SJSA1 (cell line): ENCODE results near the gene SASH3. TPM values are rescaled to one million over a fixed set of nuclear protein-coding genes. Genes with fewer than 3 reads are reported as not detected.

Source experiments
- DNase-seq, 2 experiments: peaks; one replicate each; pipeline ENCODE4 v3.0.0-alpha.2; 2015 to 2020; ENCODE audit warnings: low spot score in 2 of 2, low read depth in 1 of 2
- H3K27ac ChIP-seq: fragments of 250-450 bp; sonication (Bioruptor Pico); 2 replicates; pipeline ENCODE4 v1.5.1; 2020; ENCODE audit warnings: mild to moderate bottlenecking, moderate library complexity
- H3K27me3 ChIP-seq: fragments of 250-450 bp; sonication (Bioruptor Pico); replicated peaks from 2 replicates; pipeline ENCODE4 v1.5.1; 2020; ENCODE audit warnings: mild to moderate bottlenecking, moderate library complexity
- H3K36me3 ChIP-seq: fragments of 250-450 bp; sonication (Bioruptor Pico); 2 replicates; pipeline ENCODE4 v1.5.1; 2020; ENCODE audit warnings: mild to moderate bottlenecking
- H3K4me1 ChIP-seq: fragments of 250-450 bp; sonication (Bioruptor Pico); replicated peaks from 2 replicates; pipeline ENCODE4 v1.6.1; 2021; ENCODE audit warnings: mild to moderate bottlenecking
- H3K4me3 ChIP-seq: fragments of 250-450 bp; sonication (Bioruptor Pico); 2 replicates; pipeline ENCODE4 v1.5.1; 2020; ENCODE audit warnings: mild to moderate bottlenecking
- H3K9me3 ChIP-seq: fragments of 250-450 bp; sonication (Bioruptor Pico); replicated peaks from 2 replicates; pipeline ENCODE4 v1.5.1; 2020; ENCODE audit warnings: mild to moderate bottlenecking
- total RNA-seq: library from RNA; depleted of rRNA; stranded (reverse); fragments of >200 nt; shearing (Covaris generic); gene quantifications from 2 replicates; pipeline ENCODE4 v1.2.3, GENCODE V29; 2014

The SASH3 gene
- total RNA-seq, 1 experiment from 2014 or later = not detected

GRCh38 chrX:129747533-129747932 is 32.2 kb upstream of the SASH3 start:
- DNase-seq = no peak
- Histone ChIP-seq H3K4me3 (no peak overlapping the region), H3K27me3 (no peaks in the 10 kb centered on the region), H3K9me3 (no peaks in the 10 kb centered on the region), H3K4me1 (no peaks in the 10 kb centered on the region; the same call in 1 of the 2 replicates), H3K36me3 (no peaks in the 10 kb centered on the region), H3K27ac (no peak overlapping the region)

- no peak overlapping the region for H3K4me3 ChIP-seq
- H3K27me3 ChIP-seq = no peaks in the 10 kb centered on the region
- H3K4me1 ChIP-seq = no peaks in the 10 kb centered on the region
- no peaks in the 10 kb centered on the region for H3K36me3 ChIP-seq
- H3K27ac ChIP-seq = no peak overlapping the region
- no peak for DNase-seq
- no peaks in the 10 kb centered on the region for H3K9me3 ChIP-seq
These were observed 31.4 kb upstream of the SASH3 start for GRCh38 chrX:129748305-129748704.

GRCh38 chrX:129749069-129749468 is 30.7 kb upstream of the SASH3 start:
- Histone ChIP-seq H3K36me3 (no peaks in the 10 kb centered on the region), H3K9me3 (no peaks in the 10 kb centered on the region), H3K27ac (no peak overlapping the region), H3K4me1 (no peaks in the 10 kb centered on the region), H3K4me3 (no peak overlapping the region), H3K27me3 (no peaks in the 10 kb centered on the region)
- DNase-seq = no peak

- H3K9me3 ChIP-seq = no peaks in the 10 kb centered on the region
- H3K4me1 ChIP-seq = no peaks in the 10 kb centered on the region
- DNase-seq = no peak
These were observed 28.8 kb upstream of the SASH3 start for GRCh38 chrX:129750971-129751370.

GRCh38 chrX:129754056-129755024 is 25.4 kb upstream of the SASH3 start:
- Histone ChIP-seq H3K36me3 (no peaks in the 10 kb centered on the region), H3K4me3 (no peak overlapping the region), H3K27me3 (no peaks in the 10 kb centered on the region), H3K4me1 (peaks cover 4% of the 10 kb centered on the region), H3K9me3 (no peaks in the 10 kb centered on the region), H3K27ac (no peak overlapping the region)
- DNase-seq = no peak

More at GRCh38 chrX:129750971-129751370, 28.8 kb upstream of the SASH3 start:
- Histone ChIP-seq H3K27ac (no peak overlapping the region), H3K36me3 (no peaks in the 10 kb centered on the region), H3K4me3 (no peak overlapping the region), H3K27me3 (no peaks in the 10 kb centered on the region)

- Histone ChIP-seq H3K27me3 (no peaks in the 10 kb centered on the region), H3K27ac (no peak overlapping the region)
These were observed 23.7 kb upstream of the SASH3 start for GRCh38 chrX:129755779-129756650.

GRCh38 chrX:129759576-129760061 is 20.1 kb upstream of the SASH3 start:
- peak; percentile 62 to 64 for DNase-seq
- no peaks in the 10 kb centered on the region for H3K27me3 ChIP-seq
- no peaks in the 10 kb centered on the region for H3K36me3 ChIP-seq
- H3K27ac ChIP-seq = 0 out of 2 replicates have a peak overlapping the region, but pooled peaks have one; percentile 19
- peaks cover 14% of the 10 kb centered on the region for H3K4me1 ChIP-seq
- no peak overlapping the region for H3K4me3 ChIP-seq
- H3K9me3 ChIP-seq = no peaks in the 10 kb centered on the region

More at GRCh38 chrX:129755779-129756650, 23.7 kb upstream of the SASH3 start:
- no peaks in the 10 kb centered on the region for H3K36me3 ChIP-seq
- no peak overlapping the region for H3K4me3 ChIP-seq
- peaks cover 14% of the 10 kb centered on the region for H3K4me1 ChIP-seq
- no peak for DNase-seq
- no peaks in the 10 kb centered on the region for H3K9me3 ChIP-seq

- H3K27ac ChIP-seq = peak overlapping the region; percentile 11; the same call in 1 of the 2 replicates
- no peaks in the 10 kb centered on the region for H3K9me3 ChIP-seq
- no peak overlapping the region for H3K4me3 ChIP-seq
- no peaks in the 10 kb centered on the region for H3K27me3 ChIP-seq
- no peak for DNase-seq
- H3K4me1 ChIP-seq = peaks cover 14% of the 10 kb centered on the region
- no peaks in the 10 kb centered on the region for H3K36me3 ChIP-seq
These were observed 19.6 kb upstream of the SASH3 start for GRCh38 chrX:129760155-129760554.

GRCh38 chrX:129760981-129761380 is 18.8 kb upstream of the SASH3 start:
- Histone ChIP-seq H3K4me1 (peaks cover 14% of the 10 kb centered on the region), H3K27me3 (no peaks in the 10 kb centered on the region)
- no peak for DNase-seq

GRCh38 chrX:129761596-129761995 is 18.2 kb upstream of the SASH3 start:
- peaks cover 14% of the 10 kb centered on the region for H3K4me1 ChIP-seq
- no peaks in the 10 kb centered on the region for H3K27me3 ChIP-seq
- no peaks in the 10 kb centered on the region for H3K9me3 ChIP-seq
- H3K27ac ChIP-seq = no peak overlapping the region
- no peak overlapping the region for H3K4me3 ChIP-seq
- no peak for DNase-seq
- H3K36me3 ChIP-seq = no peaks in the 10 kb centered on the region

More at GRCh38 chrX:129760981-129761380, 18.8 kb upstream of the SASH3 start:
- Histone ChIP-seq H3K27ac (no peak overlapping the region), H3K4me3 (no peak overlapping the region), H3K36me3 (no peaks in the 10 kb centered on the region), H3K9me3 (no peaks in the 10 kb centered on the region)

- no peak overlapping the region for H3K4me3 ChIP-seq
- no peak for DNase-seq
- no peaks in the 10 kb centered on the region for H3K36me3 ChIP-seq
- peaks cover 14% of the 10 kb centered on the region for H3K4me1 ChIP-seq
- no peak overlapping the region for H3K27ac ChIP-seq
- H3K9me3 ChIP-seq = no peaks in the 10 kb centered on the region
- no peaks in the 10 kb centered on the region for H3K27me3 ChIP-seq
These were observed 17.3 kb upstream of the SASH3 start for GRCh38 chrX:129762448-129762847.

- H3K4me3 ChIP-seq = no peak overlapping the region
- no peaks in the 10 kb centered on the region for H3K9me3 ChIP-seq
- DNase-seq = no peak
- H3K27ac ChIP-seq = no peak overlapping the region
- H3K4me1 ChIP-seq = peaks cover 14% of the 10 kb centered on the region
- no peaks in the 10 kb centered on the region for H3K27me3 ChIP-seq
- no peaks in the 10 kb centered on the region for H3K36me3 ChIP-seq
These were observed 16.1 kb upstream of the SASH3 start for GRCh38 chrX:129763666-129764065.

GRCh38 chrX:129768186-129768585 is 11.6 kb upstream of the SASH3 start:
- H3K27ac ChIP-seq = no peak overlapping the region

More at GRCh38 chrX:129768186-129768585, 11.6 kb upstream of the SASH3 start:
- no peak for DNase-seq
- H3K27me3 ChIP-seq = no peaks in the 10 kb centered on the region
- H3K4me1 ChIP-seq = no peaks in the 10 kb centered on the region
- H3K4me3 ChIP-seq = no peak overlapping the region
- no peaks in the 10 kb centered on the region for H3K36me3 ChIP-seq
- H3K9me3 ChIP-seq = no peaks in the 10 kb centered on the region
